ENCODE measurements around the gene ARHGAP24. TPM values are rescaled to one million over a fixed set of nuclear protein-coding genes. Genes with fewer than 3 reads are reported as not detected.

ARHGAP24 gene
- total and polyA plus RNA-seq, 10 of the 15 experiments (the other 5 are each of a cell fraction or from before 2014, with no cell fraction given): 0.10 to 4.2 (median 0.52) TPM

GRCh38 chr4:85496126-85496849 lies 21.3 kb downstream of the ARHGAP24 start (continued):
- TF ChIP-seq, protein P1, sequence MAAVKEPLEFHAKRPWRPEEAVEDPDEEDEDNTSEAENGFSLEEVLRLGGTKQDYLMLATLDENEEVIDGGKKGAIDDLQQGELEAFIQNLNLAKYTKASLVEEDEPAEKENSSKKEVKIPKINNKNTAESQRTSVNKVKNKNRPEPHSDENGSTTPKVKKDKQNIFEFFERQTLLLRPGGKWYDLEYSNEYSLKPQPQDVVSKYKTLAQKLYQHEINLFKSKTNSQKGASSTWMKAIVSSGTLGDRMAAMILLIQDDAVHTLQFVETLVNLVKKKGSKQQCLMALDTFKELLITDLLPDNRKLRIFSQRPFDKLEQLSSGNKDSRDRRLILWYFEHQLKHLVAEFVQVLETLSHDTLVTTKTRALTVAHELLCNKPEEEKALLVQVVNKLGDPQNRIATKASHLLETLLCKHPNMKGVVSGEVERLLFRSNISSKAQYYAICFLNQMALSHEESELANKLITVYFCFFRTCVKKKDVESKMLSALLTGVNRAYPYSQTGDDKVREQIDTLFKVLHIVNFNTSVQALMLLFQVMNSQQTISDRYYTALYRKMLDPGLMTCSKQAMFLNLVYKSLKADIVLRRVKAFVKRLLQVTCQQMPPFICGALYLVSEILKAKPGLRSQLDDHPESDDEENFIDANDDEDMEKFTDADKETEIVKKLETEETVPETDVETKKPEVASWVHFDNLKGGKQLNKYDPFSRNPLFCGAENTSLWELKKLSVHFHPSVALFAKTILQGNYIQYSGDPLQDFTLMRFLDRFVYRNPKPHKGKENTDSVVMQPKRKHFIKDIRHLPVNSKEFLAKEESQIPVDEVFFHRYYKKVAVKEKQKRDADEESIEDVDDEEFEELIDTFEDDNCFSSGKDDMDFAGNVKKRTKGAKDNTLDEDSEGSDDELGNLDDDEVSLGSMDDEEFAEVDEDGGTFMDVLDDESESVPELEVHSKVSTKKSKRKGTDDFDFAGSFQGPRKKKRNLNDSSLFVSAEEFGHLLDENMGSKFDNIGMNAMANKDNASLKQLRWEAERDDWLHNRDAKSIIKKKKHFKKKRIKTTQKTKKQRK (IDR thresholded peaks at IDR 0.05; ENCODE audit: low read depth, low read length): no peak
- no peak for TF ChIP-seq NBN (IDR thresholded peaks at IDR 0.05)
- TF ChIP-seq TAF1 (IDR thresholded peaks at IDR 0.05; ENCODE audit: borderline replicate concordance, low read depth, low read length): no peak
- no peak for TF ChIP-seq NFYA (IDR thresholded peaks at IDR 0.05; ENCODE audit: borderline replicate concordance, low read depth, low read length)

- no peaks in the 10 kb centered on the region for H4K20me1 ChIP-seq (ENCODE audit: control insufficient read depth, insufficient read depth)
- ChIA-PET SMC1A (ENCODE audit: uncharacterized antibody, unreplicated experiment) (no interaction called here), RAD21 (ENCODE audit: unreplicated experiment) (interaction anchor here (1.5 to 2.3 kb wide), 2 partner anchors 16 to 21 kb away, joined by 3 to 6 read pairs; no protein-coding TSS in a partner anchor), CTCF (no interaction called here), POLR2A (no interaction called here)
- DNase-seq (ENCODE audit: low read depth, low spot score) (no peak), FAIRE-seq (no peak), ATAC-seq (no peak)
- peaks cover 10% of the 10 kb centered on the region; the same call in 1 of the 2 replicates for H3K4me1 ChIP-seq (ENCODE audit: control insufficient read depth, insufficient read depth, low read length)
- H3K27me3 ChIP-seq (replicated peaks in 1 of 2; ENCODE audit: control insufficient read depth in 2 of 2, insufficient read depth in 2 of 2, low read length in 1 of 2): no peaks in the 10 kb centered on the region
- H3K36me3 ChIP-seq (ENCODE audit: control insufficient read depth in 2 of 2, insufficient read depth in 2 of 2, low read length in 1 of 2): no peaks in the 10 kb centered on the region
- H3K9ac ChIP-seq (ENCODE audit: control insufficient read depth, insufficient read depth, low read length): no peak overlapping the region
- in situ Hi-C loops (cut with MboI) (no loop called here), intact Hi-C loops (cut with micrococcal nuclease; ENCODE audit: unreplicated experiment) (no loop called here)
- no peaks in the 10 kb centered on the region for H3K79me2 ChIP-seq (ENCODE audit: control insufficient read depth, insufficient read depth, low read length)
- no peak overlapping the region for H2AFZ ChIP-seq (ENCODE audit: control insufficient read depth, low read depth, low read length)
- no peak overlapping the region for H3K4me3 ChIP-seq
- no peak for TF ChIP-seq NR2F1 (conservative IDR thresholded peaks at IDR 0.05)
- BruUV-seq (replicated peaks): no TSS peak
- no peak overlapping the region for H3K4me2 ChIP-seq (ENCODE audit: control insufficient read depth, insufficient read depth)
- H3K27ac ChIP-seq (ENCODE audit: control insufficient read depth, insufficient read depth): no peak overlapping the region
- 28% methylated on average over 4 of the region's 4 CpGs for WGBS (ENCODE audit: insufficient coverage, insufficient replicate concordance, low lambda C conversion rate, missing lambda C conversion rate)
- no peaks in the 10 kb centered on the region for H3K9me3 ChIP-seq (replicated peaks; ENCODE audit: control insufficient read depth, insufficient read depth, low read length)
Measured at GRCh38 chr4:85496933-85497332, 22.0 kb downstream of the ARHGAP24 start.
